MM.1S (cell line): Measurements from ENCODE around the gene ASB11.

Experiments
- EZH2 ChIP-seq: fragments of 300-600 bp; sonication (generic); optimal IDR thresholded peaks from 2 replicates; pipeline ENCODE3; 2017; ENCODE audit warnings: low read depth, mild to moderate bottlenecking, antibody characterized with exemption, low read length, mixed read lengths
- EZH2phosphoT487 ChIP-seq: fragments of 300-600 bp; sonication (generic); IDR thresholded peaks from 2 replicates; pipeline ENCODE4 v1.6.1; 2018; ENCODE audit warnings: antibody characterized with exemption, low read length
- TF ChIP-seq, protein P1 (sequence below): fragments of 300-600 bp; sonication (generic); IDR thresholded peaks from 2 replicates; pipeline ENCODE4 v1.5.1; 2016; ENCODE audit warnings: antibody characterized with exemption, low read length, mixed read lengths

- TF ChIP-seq, protein P1, sequence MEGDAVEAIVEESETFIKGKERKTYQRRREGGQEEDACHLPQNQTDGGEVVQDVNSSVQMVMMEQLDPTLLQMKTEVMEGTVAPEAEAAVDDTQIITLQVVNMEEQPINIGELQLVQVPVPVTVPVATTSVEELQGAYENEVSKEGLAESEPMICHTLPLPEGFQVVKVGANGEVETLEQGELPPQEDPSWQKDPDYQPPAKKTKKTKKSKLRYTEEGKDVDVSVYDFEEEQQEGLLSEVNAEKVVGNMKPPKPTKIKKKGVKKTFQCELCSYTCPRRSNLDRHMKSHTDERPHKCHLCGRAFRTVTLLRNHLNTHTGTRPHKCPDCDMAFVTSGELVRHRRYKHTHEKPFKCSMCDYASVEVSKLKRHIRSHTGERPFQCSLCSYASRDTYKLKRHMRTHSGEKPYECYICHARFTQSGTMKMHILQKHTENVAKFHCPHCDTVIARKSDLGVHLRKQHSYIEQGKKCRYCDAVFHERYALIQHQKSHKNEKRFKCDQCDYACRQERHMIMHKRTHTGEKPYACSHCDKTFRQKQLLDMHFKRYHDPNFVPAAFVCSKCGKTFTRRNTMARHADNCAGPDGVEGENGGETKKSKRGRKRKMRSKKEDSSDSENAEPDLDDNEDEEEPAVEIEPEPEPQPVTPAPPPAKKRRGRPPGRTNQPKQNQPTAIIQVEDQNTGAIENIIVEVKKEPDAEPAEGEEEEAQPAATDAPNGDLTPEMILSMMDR: no peak
- TF ChIP-seq EZH2 (no peak), EZH2phosphoT487 (no peak)
Observed at GRCh38 chrX:15335135-15336022, 19.9 kb upstream of the ASB11 start, which contains the start of gene PIGA.
